ENCODE measurements around the gene RNF10. TPM values are rescaled to one million over a fixed set of nuclear protein-coding genes. Genes with fewer than 3 reads are reported as not detected.

Gene RNF10
- total and polyA plus RNA-seq, 9 of the 15 experiments (the other 6 are each of a cell fraction or from before 2014, with no cell fraction given), result 43.0 to 139 (median 80.1) TPM

GRCh38 chr12:120588371-120588770, 54.2 kb downstream of the RNF10 start:
- no peaks in the 10 kb centered on the region for H3K9me3 ChIP-seq (replicated peaks; ENCODE audit: control insufficient read depth, insufficient read depth, low read depth, low read length)
- no TSS peak for BruUV-seq (replicated peaks)
- TF ChIP-seq ADNP (tag; IDR thresholded peaks at IDR 0.05), result 0 out of 2 replicates have a peak, but pooled peaks have one; percentile 34
- no peak for TF ChIP-seq ZEB2 (IDR thresholded peaks at IDR 0.05)
- peak; percentile 79 for TF ChIP-seq RBM25 (IDR thresholded peaks at IDR 0.05; ENCODE audit: low read depth, low read length, severe bottlenecking)
- peak in 1 of 2 experiments; percentile 27; a peak in 2 of 4 replicates for TF ChIP-seq KDM1A (IDR thresholded peaks at IDR 0.05)
- no peak for TF ChIP-seq RFX5 (IDR thresholded peaks at IDR 0.05; ENCODE audit: low read depth, low read length)
- TF ChIP-seq BCOR (IDR thresholded peaks at IDR 0.05), result peak; percentile 72
- TF ChIP-seq PML (IDR thresholded peaks at IDR 0.05; ENCODE audit: low read length), result no peak
- TF ChIP-seq GABPA (tag; conservative IDR thresholded peaks at IDR 0.05; ENCODE audit: low read depth), result no peak
- TF ChIP-seq ZFP36 (IDR thresholded peaks at IDR 0.05; ENCODE audit: low read depth, low read length, partially characterized antibody), result peak; percentile 78
- TF ChIP-seq TFAP4 (CRISPR knock-in tag; IDR thresholded peaks at IDR 0.05; ENCODE audit: borderline replicate concordance), result no peak
- TF ChIP-seq, protein P1, sequence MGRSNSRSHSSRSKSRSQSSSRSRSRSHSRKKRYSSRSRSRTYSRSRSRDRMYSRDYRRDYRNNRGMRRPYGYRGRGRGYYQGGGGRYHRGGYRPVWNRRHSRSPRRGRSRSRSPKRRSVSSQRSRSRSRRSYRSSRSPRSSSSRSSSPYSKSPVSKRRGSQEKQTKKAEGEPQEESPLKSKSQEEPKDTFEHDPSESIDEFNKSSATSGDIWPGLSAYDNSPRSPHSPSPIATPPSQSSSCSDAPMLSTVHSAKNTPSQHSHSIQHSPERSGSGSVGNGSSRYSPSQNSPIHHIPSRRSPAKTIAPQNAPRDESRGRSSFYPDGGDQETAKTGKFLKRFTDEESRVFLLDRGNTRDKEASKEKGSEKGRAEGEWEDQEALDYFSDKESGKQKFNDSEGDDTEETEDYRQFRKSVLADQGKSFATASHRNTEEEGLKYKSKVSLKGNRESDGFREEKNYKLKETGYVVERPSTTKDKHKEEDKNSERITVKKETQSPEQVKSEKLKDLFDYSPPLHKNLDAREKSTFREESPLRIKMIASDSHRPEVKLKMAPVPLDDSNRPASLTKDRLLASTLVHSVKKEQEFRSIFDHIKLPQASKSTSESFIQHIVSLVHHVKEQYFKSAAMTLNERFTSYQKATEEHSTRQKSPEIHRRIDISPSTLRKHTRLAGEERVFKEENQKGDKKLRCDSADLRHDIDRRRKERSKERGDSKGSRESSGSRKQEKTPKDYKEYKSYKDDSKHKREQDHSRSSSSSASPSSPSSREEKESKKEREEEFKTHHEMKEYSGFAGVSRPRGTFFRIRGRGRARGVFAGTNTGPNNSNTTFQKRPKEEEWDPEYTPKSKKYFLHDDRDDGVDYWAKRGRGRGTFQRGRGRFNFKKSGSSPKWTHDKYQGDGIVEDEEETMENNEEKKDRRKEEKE (IDR thresholded peaks at IDR 0.05; ENCODE audit: borderline replicate concordance in 1 of 2, control insufficient read depth in 1 of 2, low read depth in 2 of 2, low read length in 1 of 2), result no peak

More at GRCh38 chr12:120588371-120588770, 54.2 kb downstream of the RNF10 start:
- H3K4me1 ChIP-seq (replicated peaks in 1 of 2; ENCODE audit: control insufficient read depth in 2 of 2, insufficient read depth in 2 of 2, low read length in 2 of 2), result peaks cover 0 to 16% of the 10 kb centered on the region in 2 experiments; a peak in 3 of 5 replicates
- DNase-seq (ENCODE audit: extremely low read depth in 1 of 4, low spot score in 3 of 4), result no peak
- H3K27ac ChIP-seq (ENCODE audit: extremely low read depth, low read depth, low read length), result no peak overlapping the region
- no peak overlapping the region for H3K4me3 ChIP-seq
- WGBS (ENCODE audit: insufficient coverage, low coverage, missing lambda C conversion rate), result 70% methylated on average over 1 of the region's 1 CpG
- no peaks in the 10 kb centered on the region for H3K79me2 ChIP-seq (ENCODE audit: control insufficient read depth, insufficient read depth, low read length)
- intact Hi-C loops (cut with micrococcal nuclease) (no loop called here), in situ Hi-C loops (cut with MboI) (no loop called here)
- H3K9me1 ChIP-seq (ENCODE audit: control insufficient read depth, insufficient read depth, low read length), result no peaks in the 10 kb centered on the region
- H2AFZ ChIP-seq (ENCODE audit: low read depth, low read length), result no peak overlapping the region
- no peaks in the 10 kb centered on the region for H4K20me1 ChIP-seq (replicated peaks; ENCODE audit: control insufficient read depth, insufficient read depth, low read length)
- peaks cover 7 to 8% of the 10 kb centered on the region in 2 experiments; a peak in 3 of 5 replicates for H3K27me3 ChIP-seq (ENCODE audit: control insufficient read depth in 2 of 2, insufficient read depth in 2 of 2, low read length in 2 of 2)
- H3K9ac ChIP-seq (ENCODE audit: insufficient read depth in 1 of 2, low read depth in 2 of 2, low read length in 2 of 2), result no peak overlapping the region
- FAIRE-seq, result no peak
- ChIA-PET POLR2A (interaction anchor here (0.6 to 1.3 kb wide), 3 partner anchors 9 to 297 kb away, joined by 3 to 6 read pairs (median 3); partner anchors contain the start of gene RNU4-2), CTCF (ENCODE audit: low intra/inter-chr PET ratio) (no interaction called here)
- ATAC-seq, result no peak
- H3K36me3 ChIP-seq (ENCODE audit: control insufficient read depth, insufficient read depth, low read length), result no peaks in the 10 kb centered on the region
- H3K4me2 ChIP-seq (ENCODE audit: insufficient read depth, low read length), result no peak overlapping the region

Data from K562 (cell line).